Measurements from ENCODE around the gene UNKL. TPM values are rescaled to one million over a fixed set of nuclear protein-coding genes. Genes with fewer than 3 reads are reported as not detected.
A peak's percentile ranks its signal among the peaks of the same experiment; 100 is the strongest.

The UNKL gene
- total and polyA plus RNA-seq, 7 donors = 17.3 to 58.7 (median 32.6) TPM

DNA sequence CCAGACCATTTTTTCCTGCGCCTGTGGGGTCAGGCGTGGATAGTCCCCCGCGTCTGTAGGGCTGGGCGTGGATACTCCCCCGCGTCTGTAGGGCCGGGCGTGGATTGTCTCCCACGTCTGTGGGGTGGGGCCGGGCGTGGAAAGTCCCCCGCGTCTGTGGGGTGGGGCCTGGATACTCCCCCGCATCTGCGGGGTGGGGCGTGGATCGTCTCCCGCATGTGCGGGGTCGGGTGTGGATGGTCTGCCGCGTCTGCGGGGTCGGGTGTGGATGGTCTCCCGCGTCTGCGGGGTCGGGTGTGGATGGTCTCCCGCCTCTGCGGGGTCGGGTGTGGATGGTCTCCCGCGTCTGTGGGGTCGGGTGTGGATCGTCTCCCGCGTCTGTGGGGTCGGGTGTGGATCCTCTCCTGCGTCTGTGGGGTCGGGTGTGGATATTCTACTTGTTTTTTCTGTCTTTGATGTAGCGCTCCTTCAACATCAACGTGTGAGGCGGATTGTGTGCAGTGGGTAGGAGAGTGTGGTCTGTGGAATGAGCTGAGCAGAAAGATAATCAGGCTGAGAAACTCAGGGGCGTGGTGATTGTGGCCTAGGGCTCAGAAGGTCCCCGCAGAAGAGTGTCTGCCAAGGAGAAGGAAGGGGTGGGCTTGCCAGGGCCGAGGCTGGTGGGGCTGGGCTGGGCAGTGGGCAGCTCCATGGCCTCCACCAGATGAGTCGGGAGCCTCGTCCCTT, 59.5 kb downstream of the UNKL start:
- H3K27ac ChIP-seq = no peak overlapping the region
- peaks cover 26% of the 10 kb centered on the region for H3K4me1 ChIP-seq
- no peak overlapping the region for H3K4me3 ChIP-seq
- no peaks in the 10 kb centered on the region for H3K27me3 ChIP-seq (ENCODE audit: insufficient read depth in 3 of 3, low read length in 2 of 3)
- H3K36me3 ChIP-seq (ENCODE audit: insufficient read depth in 1 of 2, low read depth in 1 of 2) = peaks cover 0 to 22% of the 10 kb centered on the region in 2 donors
- WGBS, 3 donors = 86 to 87% (median 86%) methylated on average over 47 to 49 of the region's 49 CpGs
- intact Hi-C loops (cut with DNase I) = no loop called here
- DNase-seq (no peak), ATAC-seq (no peak)
- H3K9me3 ChIP-seq = no peaks in the 10 kb centered on the region
- TF ChIP-seq, protein P1, sequence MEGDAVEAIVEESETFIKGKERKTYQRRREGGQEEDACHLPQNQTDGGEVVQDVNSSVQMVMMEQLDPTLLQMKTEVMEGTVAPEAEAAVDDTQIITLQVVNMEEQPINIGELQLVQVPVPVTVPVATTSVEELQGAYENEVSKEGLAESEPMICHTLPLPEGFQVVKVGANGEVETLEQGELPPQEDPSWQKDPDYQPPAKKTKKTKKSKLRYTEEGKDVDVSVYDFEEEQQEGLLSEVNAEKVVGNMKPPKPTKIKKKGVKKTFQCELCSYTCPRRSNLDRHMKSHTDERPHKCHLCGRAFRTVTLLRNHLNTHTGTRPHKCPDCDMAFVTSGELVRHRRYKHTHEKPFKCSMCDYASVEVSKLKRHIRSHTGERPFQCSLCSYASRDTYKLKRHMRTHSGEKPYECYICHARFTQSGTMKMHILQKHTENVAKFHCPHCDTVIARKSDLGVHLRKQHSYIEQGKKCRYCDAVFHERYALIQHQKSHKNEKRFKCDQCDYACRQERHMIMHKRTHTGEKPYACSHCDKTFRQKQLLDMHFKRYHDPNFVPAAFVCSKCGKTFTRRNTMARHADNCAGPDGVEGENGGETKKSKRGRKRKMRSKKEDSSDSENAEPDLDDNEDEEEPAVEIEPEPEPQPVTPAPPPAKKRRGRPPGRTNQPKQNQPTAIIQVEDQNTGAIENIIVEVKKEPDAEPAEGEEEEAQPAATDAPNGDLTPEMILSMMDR (IDR thresholded peaks at IDR 0.05) = no peak

DNA sequence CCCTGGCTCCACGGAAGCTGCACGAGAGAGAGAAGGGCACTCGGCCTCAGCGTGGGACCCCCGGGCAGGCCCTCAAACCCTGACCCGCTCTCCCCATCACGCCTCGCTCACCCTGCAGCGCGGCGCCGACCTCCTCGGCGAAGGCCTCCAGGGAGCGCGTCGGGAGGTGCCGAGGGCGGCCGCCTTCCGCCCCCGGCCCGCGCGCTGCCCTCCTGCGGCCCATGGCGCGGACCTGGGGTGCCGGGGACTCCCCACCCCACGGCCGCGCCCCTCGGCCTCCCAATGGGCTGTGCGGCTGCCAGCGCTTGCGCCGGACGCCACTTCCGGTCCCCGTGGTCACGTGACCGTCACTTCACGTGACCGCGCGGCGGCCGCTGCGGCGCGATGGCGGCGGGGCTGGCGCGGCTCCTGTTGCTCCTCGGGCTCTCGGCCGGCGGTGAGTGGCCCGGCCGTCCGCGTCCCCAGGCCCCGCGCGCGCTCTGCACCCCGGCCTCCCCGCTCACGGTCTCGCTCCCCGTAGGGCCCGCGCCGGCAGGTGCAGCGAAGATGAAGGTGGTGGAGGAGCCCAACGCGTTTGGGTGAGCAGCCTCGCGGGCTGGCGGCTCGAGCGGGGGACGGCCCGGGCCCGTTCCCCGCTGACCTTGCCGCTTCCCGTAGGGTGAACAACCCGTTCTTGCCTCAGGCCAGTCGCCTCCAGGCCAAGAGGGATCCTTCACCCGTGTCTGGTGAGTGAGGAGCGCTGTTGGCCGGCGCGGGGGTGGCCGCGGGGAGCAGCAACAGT, 62.7 kb downstream of the UNKL start, which contains the start of the genes GNPTG and TSR3:
TSS of gene GNPTG (plus strand) at position 350 of the 781 bp plus-strand sequence. CDS start at position 385, 35 bp downstream.
TSS of gene TSR3 (minus strand) at position 297 of the 781 bp plus-strand sequence. CDS start at position 223, 74 bp downstream.
- Histone ChIP-seq H3K27me3 (ENCODE audit: insufficient read depth in 3 of 3, low read length in 2 of 3) (no peaks in the 10 kb centered on the region), H3K9me3 (no peaks in the 10 kb centered on the region), H3K4me1 (peaks cover 26% of the 10 kb centered on the region), H3K36me3 (ENCODE audit: insufficient read depth in 1 of 2, low read depth in 1 of 2) (peaks cover 0 to 31% of the 10 kb centered on the region in 2 donors), H3K4me3 (peak within 1 kb of the TSS; percentile 87), H3K27ac (peak within 1 kb of the TSS; percentile 80)
- ATAC-seq (peak; percentile 74 to 85 (median 82)), DNase-seq (peak; percentile 89 to 93)
- WGBS, 3 donors = 1% methylated on average over 49 to 98 of the region's 98 CpGs
- TF ChIP-seq, protein P1 (IDR thresholded peaks at IDR 0.05) = no peak
- intact Hi-C loops (cut with DNase I) = no loop called here

GRCh38 chr16:1351215-1351581, 63.3 kb downstream of the UNKL start:
- Histone ChIP-seq H3K9me3 (no peaks in the 10 kb centered on the region), H3K4me1 (peaks cover 26% of the 10 kb centered on the region), H3K36me3 (ENCODE audit: insufficient read depth in 1 of 2, low read depth in 1 of 2) (peaks cover 0 to 31% of the 10 kb centered on the region in 2 donors), H3K27ac (peak overlapping the region; percentile 80), H3K4me3 (peak overlapping the region; percentile 87), H3K27me3 (ENCODE audit: insufficient read depth in 3 of 3, low read length in 2 of 3) (no peaks in the 10 kb centered on the region)
- intact Hi-C loops (cut with DNase I) = no loop called here
- DNase-seq (no peak), ATAC-seq (peak in 3 of 4 donors; percentile 1 to 11 (median 1))
- 1% methylated on average over 20 to 35 of the region's 35 CpGs for WGBS, 3 donors
- TF ChIP-seq, protein P1 (IDR thresholded peaks at IDR 0.05) = no peak

GRCh38 chr16:1350691-1351090, 63.8 kb downstream of the UNKL start:
- intact Hi-C loops (cut with DNase I) = no loop called here
- ATAC-seq (no peak), DNase-seq (no peak)
- Histone ChIP-seq H3K27ac (peak overlapping the region; percentile 80), H3K36me3 (ENCODE audit: insufficient read depth in 1 of 2, low read depth in 1 of 2) (peaks cover 0 to 31% of the 10 kb centered on the region in 2 donors), H3K4me1 (peaks cover 26% of the 10 kb centered on the region), H3K9me3 (no peaks in the 10 kb centered on the region), H3K4me3 (peak overlapping the region; percentile 87), H3K27me3 (ENCODE audit: insufficient read depth in 3 of 3, low read length in 2 of 3) (no peaks in the 10 kb centered on the region)
- WGBS, 3 donors = 76 to 84% (median 76%) methylated on average over 19 of the region's 19 CpGs
- TF ChIP-seq, protein P1 (IDR thresholded peaks at IDR 0.05) = no peak

Data from psoas muscle (tissue), 8 donors.